Keratinocyte (primary cell): ENCODE data around the gene CC2D2A.

ENCODE experiments used
- CTCF ChIP-seq, 3 experiments: IDR thresholded peaks in 1 of 3; conservative IDR thresholded peaks in 1 of 3; optimal IDR thresholded peaks in 1 of 3; 2 replicates in 2 of 3; 3 replicates in 1 of 3; pipeline versions ENCODE3 to v1.5.1; 2011; ENCODE audit warnings: low read length in 3 of 3, mild to moderate bottlenecking in 3 of 3, moderate library complexity in 2 of 3, control low read depth in 1 of 3, inconsistent platforms in 1 of 3; ENCODE audit not compliant: insufficient read depth in 2 of 3; ENCODE audit errors: extremely low read depth in 1 of 3
- EZH2 ChIP-seq: IDR thresholded peaks from one replicate; pipeline ENCODE4 v1.6.1; 2012; ENCODE audit warnings: inconsistent platforms, mild to moderate bottlenecking, low read length, moderate library complexity

GRCh38 chr4:15598644-15599043, 129.0 kb downstream of the CC2D2A start:
- TF ChIP-seq CTCF (optimal IDR thresholded peaks at IDR 0.05 in 1 of 3, IDR thresholded peaks at IDR 0.05 in 1 of 3, conservative IDR thresholded peaks at IDR 0.05 in 1 of 3; ENCODE audit: extremely low read depth in 1 of 3, insufficient read depth in 2 of 3, low read length in 3 of 3): no peak
- no peak for TF ChIP-seq EZH2
